ENCODE data around the gene RNF144A. TPM values are rescaled to one million over a fixed set of nuclear protein-coding genes. Genes with fewer than 3 reads are reported as not detected.

The RNF144A gene
- polyA plus RNA-seq, 1 of the 3 experiments (the other 2 are of a cell fraction): 15.6 TPM

- Histone ChIP-seq H3K27me3 (ENCODE audit: insufficient read depth) (no peaks in the 10 kb centered on the region), H3K4me3 (ENCODE audit: low read depth in 2 of 2, low read length in 1 of 2) (no peak overlapping the region), H3K4me1 (ENCODE audit: control insufficient read depth in 1 of 2, insufficient read depth in 2 of 2, low read depth in 1 of 2, low read length in 1 of 2) (peaks cover 2 to 24% of the 10 kb centered on the region in 2 experiments; a peak in 3 of 4 replicates), H3F3A (replicated peaks; ENCODE audit: insufficient read depth) (peaks cover 5% of the 10 kb centered on the region), H2AFZ (ENCODE audit: low read depth) (no peak overlapping the region), H3K9ac (no peak overlapping the region), H3K9me3 (no peaks in the 10 kb centered on the region), H3K79me2 (ENCODE audit: insufficient read depth) (no peaks in the 10 kb centered on the region), H3K4me2 (no peak overlapping the region), H3K27ac (ENCODE audit: low read depth in 2 of 2, low read length in 1 of 2) (no peak overlapping the region; a peak in 1 of 4 replicates), H3K36me3 (replicated peaks in 1 of 2; ENCODE audit: control insufficient read depth in 1 of 2, insufficient read depth in 2 of 2, low read length in 1 of 2) (peaks cover 18 to 55% of the 10 kb centered on the region in 2 experiments), H3K9me2 (no peaks in the 10 kb centered on the region), H4K20me1 (ENCODE audit: insufficient read depth) (no peaks in the 10 kb centered on the region)
- CTCF ChIA-PET: interaction anchor here (0.5 to 18.0 kb wide), 10 partner anchors 11 to 1805 kb away, joined by 3 to 226 read pairs (median 4); no protein-coding TSS in a partner anchor
- no peak for DNase-seq
- TF ChIP-seq TEAD4 (IDR thresholded peaks at IDR 0.05; ENCODE audit: borderline replicate concordance, insufficient read depth): no peak
- no peak for TF ChIP-seq CTCF (IDR thresholded peaks at IDR 0.05)
- no peak for TF ChIP-seq RAD21 (IDR thresholded peaks at IDR 0.05; ENCODE audit: low read length)
- no peak for TF ChIP-seq GABPA (IDR thresholded peaks at IDR 0.05; ENCODE audit: low read depth)
- TF ChIP-seq EP300 (IDR thresholded peaks at IDR 0.05; ENCODE audit: borderline replicate concordance in 1 of 2, low read depth in 1 of 2, low read length in 1 of 2): no peak
- no peak for TF ChIP-seq ZBTB33 (IDR thresholded peaks at IDR 0.05; ENCODE audit: borderline replicate concordance, low read depth)
- no peak for TF ChIP-seq PBX3 (IDR thresholded peaks at IDR 0.05)
- TF ChIP-seq IRF3 (IDR thresholded peaks at IDR 0.05; ENCODE audit: low read depth, low read length): no peak
- TF ChIP-seq CHD2 (IDR thresholded peaks at IDR 0.05; ENCODE audit: low read length, partially characterized antibody): no peak
- TF ChIP-seq REST (IDR thresholded peaks at IDR 0.05; ENCODE audit: low read depth, low read length): no peak
- TF ChIP-seq SMC3 (IDR thresholded peaks at IDR 0.05; ENCODE audit: low read depth, low read length): no peak
- no peak for TF ChIP-seq RFX5 (IDR thresholded peaks at IDR 0.05; ENCODE audit: low read length)
- TF ChIP-seq MEF2A (IDR thresholded peaks at IDR 0.05; ENCODE audit: borderline replicate concordance, low read depth): no peak
- no peak for TF ChIP-seq USF1 (IDR thresholded peaks at IDR 0.05; ENCODE audit: borderline replicate concordance, low read depth)
- TF ChIP-seq ELF1 (IDR thresholded peaks at IDR 0.05): no peak
- TF ChIP-seq FOXJ3 (CRISPR knock-in tag; IDR thresholded peaks at IDR 0.05): no peak
- WGBS (ENCODE audit: low lambda C conversion rate): 92% methylated on average over 14 of the region's 15 CpGs
- POLR2A ChIA-PET: no interaction called here
These were observed 110.9 kb downstream of the RNF144A start for GRCh38 chr2:7027956-7028655.
